Activated CD8-positive, alpha-beta T cell treated with anti-CD3 and anti-CD28 coated beads for 36 hours (primary cell): Measurements from ENCODE around the gene GARIN3. TPM values are rescaled to one million over a fixed set of nuclear protein-coding genes. Genes with fewer than 3 reads are reported as not detected.

Source experiments
- ATAC-seq: fragments of 200-7000 bp; cut with Tn5 transposase; one replicate; pipeline ENCODE4 v1.10.0; 2021; ENCODE audit warnings: mild to moderate bottlenecking, moderate library complexity
- CTCF ChIA-PET: fragments of 350-600 bp; sonication (Branson Sonifier 250); formaldehyde crosslinking; loops from one replicate; lab custom pipeline; 2021; ENCODE audit warnings: antibody characterized with exemption; lab: Charles Lee
- POLR2A ChIA-PET: fragments of 350-600 bp; sonication (Branson Sonifier 250); formaldehyde crosslinking; loops from one replicate; lab custom pipeline; 2021; ENCODE audit warnings: antibody characterized with exemption; lab: Charles Lee
- DNase-seq: peaks from one replicate; pipeline ENCODE4 v3.0.0-alpha.2; 2020
- H3K27ac Mint-ChIP-seq: one replicate; pipeline ENCODE4 v1.8.0; 2021; ENCODE audit warnings: mild to moderate bottlenecking, mixed read lengths
- H3K27me3 Mint-ChIP-seq: one replicate; pipeline ENCODE4 v1.8.0; 2021; ENCODE audit warnings: mixed read lengths
- H3K36me3 Mint-ChIP-seq: one replicate; pipeline ENCODE4 v1.8.0; 2021; ENCODE audit warnings: low read depth, mixed read lengths
- H3K4me1 Mint-ChIP-seq: one replicate; pipeline ENCODE4 v1.8.0; 2021; ENCODE audit warnings: low read depth, mixed read lengths
- H3K4me3 Mint-ChIP-seq: one replicate; pipeline ENCODE4 v1.8.0; 2021; ENCODE audit warnings: mild to moderate bottlenecking, moderate library complexity, mixed read lengths
- H3K9me3 Mint-ChIP-seq: one replicate; pipeline ENCODE4 v1.8.0; 2021; ENCODE audit warnings: mixed read lengths
- CTCF ChIP-seq: fragments of 200-600 bp; IDR thresholded peaks from one replicate; pipeline ENCODE4 v1.8.0; 2022; ENCODE audit warnings: antibody characterized with exemption, mild to moderate bottlenecking
- intact Hi-C: fragments of 100-400 bp; cut with micrococcal nuclease; formaldehyde crosslinking; loops from one replicate; pipeline ENCODE4 v1.10.0; 2022
- total RNA-seq, 2 experiments: library from RNA; stranded (reverse); gene quantifications; one replicate each; pipeline ENCODE4 v1.2.3, GENCODE V29; 2021

The GARIN3 gene
- total RNA-seq, 2 experiments from 2014 or later, result 0.77 to 1.1 TPM

- H3K27me3 Mint-ChIP-seq, result no peaks in the 10 kb centered on the region
- POLR2A ChIA-PET, result no interaction called here
- peak overlapping the region; percentile 92 for H3K27ac Mint-ChIP-seq
- H3K9me3 Mint-ChIP-seq, result peaks cover 4% of the 10 kb centered on the region
- H3K36me3 Mint-ChIP-seq, result peaks cover 9% of the 10 kb centered on the region
- intact Hi-C loops, result no loop called here
- ATAC-seq (peak; percentile 46), DNase-seq (peak; percentile 66)
- no peak for TF ChIP-seq CTCF
- H3K4me1 Mint-ChIP-seq, result peaks cover 62% of the 10 kb centered on the region
- CTCF ChIA-PET, result interaction anchor here (1.0 kb wide), 1 partner anchor 11 kb away, joined by 4 read pairs; no protein-coding TSS in a partner anchor
- H3K4me3 Mint-ChIP-seq, result peak overlapping the region; percentile 54
Observed at GRCh38 chr5:157160001-157160400, 6.1 kb downstream of the GARIN3 start.

GRCh38 chr5:157159209-157159751, 6.8 kb downstream of the GARIN3 start:
- intact Hi-C loops, result no loop called here
- H3K9me3 Mint-ChIP-seq, result peaks cover 4% of the 10 kb centered on the region
- TF ChIP-seq CTCF, result no peak
- POLR2A ChIA-PET, result interaction anchor here (11.9 kb wide), 1 partner anchor 34 kb away, joined by 207 read pairs; no protein-coding TSS in a partner anchor
- H3K4me1 Mint-ChIP-seq, result peaks cover 67% of the 10 kb centered on the region
- H3K27me3 Mint-ChIP-seq, result no peaks in the 10 kb centered on the region
- peak overlapping the region; percentile 92 for H3K27ac Mint-ChIP-seq
- peaks cover 9% of the 10 kb centered on the region for H3K36me3 Mint-ChIP-seq
- CTCF ChIA-PET, result interaction anchor here (1.0 kb wide), 1 partner anchor 10 kb away, joined by 4 read pairs; no protein-coding TSS in a partner anchor
- DNase-seq, result peak; percentile 70
- H3K4me3 Mint-ChIP-seq, result peak overlapping the region; percentile 54
- peak; percentile 83 for ATAC-seq

- TF ChIP-seq CTCF, result no peak
- DNase-seq (no peak), ATAC-seq (no peak)
- H3K9me3 Mint-ChIP-seq, result peaks cover 4% of the 10 kb centered on the region
- H3K4me3 Mint-ChIP-seq, result no peak overlapping the region
- peaks cover 77% of the 10 kb centered on the region for H3K4me1 Mint-ChIP-seq
- H3K27me3 Mint-ChIP-seq, result no peaks in the 10 kb centered on the region
- peaks cover 12% of the 10 kb centered on the region for H3K36me3 Mint-ChIP-seq
- intact Hi-C loops, result no loop called here
- CTCF ChIA-PET, result interaction anchor here (0.8 to 3.5 kb wide), 8 partner anchors 8 to 114 kb away, joined by 3 to 15 read pairs (median 6); partner anchors contain the start of genes GARIN3 and ITK
- POLR2A ChIA-PET, result interaction anchor here (1.2 to 12.0 kb wide), 4 partner anchors 18 to 64 kb away, joined by 3 to 280 read pairs (median 106); partner anchors contain the start of genes GARIN3 and ITK
- peak overlapping the region; percentile 37 for H3K27ac Mint-ChIP-seq
Observed at GRCh38 chr5:157157293-157157891, 8.7 kb downstream of the GARIN3 start.

GRCh38 chr5:157155297-157155696, 10.8 kb downstream of the GARIN3 start:
- DNase-seq (no peak), ATAC-seq (no peak)
- CTCF ChIA-PET, result interaction anchor here (0.9 to 3.5 kb wide), 10 partner anchors 12 to 133 kb away, joined by 3 to 15 read pairs (median 3); partner anchors contain the start of gene ITK
- peaks cover 12% of the 10 kb centered on the region for H3K36me3 Mint-ChIP-seq
- intact Hi-C loops, result no loop called here
- H3K4me1 Mint-ChIP-seq, result peaks cover 77% of the 10 kb centered on the region
- POLR2A ChIA-PET, result interaction anchor here (0.8 to 12.0 kb wide), 6 partner anchors 12 to 84 kb away, joined by 3 to 280 read pairs (median 5); partner anchors contain the start of genes GARIN3, ITK and MED7
- H3K4me3 Mint-ChIP-seq, result peak overlapping the region; percentile 82
- H3K9me3 Mint-ChIP-seq, result peaks cover 4% of the 10 kb centered on the region
- H3K27me3 Mint-ChIP-seq, result no peaks in the 10 kb centered on the region
- peak overlapping the region; percentile 98 for H3K27ac Mint-ChIP-seq
- TF ChIP-seq CTCF, result no peak
